K562 treated with DMSO at 1 percent for 12 hours (cell line): ENCODE measurements around the gene PMVK. TPM values are rescaled to one million over a fixed set of nuclear protein-coding genes. Genes with fewer than 3 reads are reported as not detected.

Experiments
- total RNA-seq: library from RNA; unstranded; fragments of 300-600 nt; gene quantifications from 2 replicates; pipeline ENCODE4 v1.2.3, GENCODE V29; 2022; ENCODE audit not compliant: insufficient read depth

The PMVK gene
- 12.9 and 20.3 TPM in 2 replicates for total RNA-seq

DNA sequence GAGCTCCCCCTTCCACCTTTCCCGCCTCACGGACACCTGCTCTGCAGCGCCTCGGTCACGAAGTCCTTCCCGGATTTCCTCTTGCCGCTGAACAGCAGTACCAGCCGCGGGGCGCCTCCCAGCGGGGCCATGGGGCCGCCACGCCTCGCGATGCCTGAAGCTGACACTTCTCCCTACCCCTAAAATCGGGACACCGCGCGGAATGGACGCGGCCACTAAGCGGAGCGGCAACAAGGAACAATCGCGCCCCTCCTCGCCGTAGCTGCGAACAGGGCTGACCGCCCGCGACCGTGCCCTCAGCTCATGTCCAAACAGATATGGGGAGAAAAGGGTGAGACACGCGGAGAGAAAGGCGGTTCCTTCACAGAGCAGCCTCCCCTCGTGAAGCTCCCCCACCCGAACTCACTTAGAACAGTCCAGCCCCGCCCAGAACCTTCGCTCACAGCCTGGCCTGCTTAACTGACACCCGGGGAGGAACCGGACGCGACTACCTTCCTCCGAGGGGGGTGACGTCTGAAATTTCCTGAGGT lies at the start of gene PMVK:
Gene PMVK (minus strand): TSS at position 165 of the 530 bp plus-strand sequence. CDS start 34 bp downstream, at position 131.

DNA sequence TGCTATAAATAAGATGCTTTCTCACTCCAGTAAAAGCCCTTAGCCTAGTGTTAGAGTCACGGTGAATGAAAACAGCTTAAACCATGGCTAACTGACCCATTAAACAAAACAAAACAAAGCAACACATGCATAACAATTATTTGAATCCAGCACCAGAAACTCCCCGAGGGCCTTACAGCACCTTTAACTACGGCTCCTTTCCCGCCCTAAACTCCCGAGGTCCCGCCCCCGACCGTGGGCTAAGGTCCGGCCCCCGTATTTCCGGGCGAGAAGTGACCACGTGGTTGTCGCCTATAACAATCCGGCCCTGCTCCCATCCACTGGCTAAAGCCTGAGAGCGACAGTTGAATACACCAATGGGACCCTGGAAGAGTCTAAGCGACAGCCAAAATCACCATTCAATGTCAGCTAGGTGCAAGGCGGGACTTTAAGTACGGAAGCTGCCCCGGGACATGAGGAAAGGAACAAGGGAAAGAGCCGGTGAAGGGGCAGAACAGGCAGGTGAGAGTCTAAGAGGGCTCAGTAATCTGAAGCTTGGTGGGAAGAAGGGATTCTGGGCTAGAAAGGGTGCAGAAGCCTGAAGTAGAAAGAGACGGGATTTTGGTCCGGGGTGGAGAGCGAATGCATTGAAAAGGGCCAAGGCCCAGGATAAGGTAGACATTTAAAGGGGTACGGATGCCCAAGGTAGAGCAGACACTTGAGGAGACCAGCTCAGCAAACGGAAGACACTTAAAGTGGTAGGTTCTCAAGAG lies 46.6 kb upstream of the PMVK start, which contains the start of gene FLAD1:
Gene FLAD1 (plus strand): TSS at position 448 of the 752 bp plus-strand sequence. CDS start 351 bp downstream, outside the sequence.

DNA sequence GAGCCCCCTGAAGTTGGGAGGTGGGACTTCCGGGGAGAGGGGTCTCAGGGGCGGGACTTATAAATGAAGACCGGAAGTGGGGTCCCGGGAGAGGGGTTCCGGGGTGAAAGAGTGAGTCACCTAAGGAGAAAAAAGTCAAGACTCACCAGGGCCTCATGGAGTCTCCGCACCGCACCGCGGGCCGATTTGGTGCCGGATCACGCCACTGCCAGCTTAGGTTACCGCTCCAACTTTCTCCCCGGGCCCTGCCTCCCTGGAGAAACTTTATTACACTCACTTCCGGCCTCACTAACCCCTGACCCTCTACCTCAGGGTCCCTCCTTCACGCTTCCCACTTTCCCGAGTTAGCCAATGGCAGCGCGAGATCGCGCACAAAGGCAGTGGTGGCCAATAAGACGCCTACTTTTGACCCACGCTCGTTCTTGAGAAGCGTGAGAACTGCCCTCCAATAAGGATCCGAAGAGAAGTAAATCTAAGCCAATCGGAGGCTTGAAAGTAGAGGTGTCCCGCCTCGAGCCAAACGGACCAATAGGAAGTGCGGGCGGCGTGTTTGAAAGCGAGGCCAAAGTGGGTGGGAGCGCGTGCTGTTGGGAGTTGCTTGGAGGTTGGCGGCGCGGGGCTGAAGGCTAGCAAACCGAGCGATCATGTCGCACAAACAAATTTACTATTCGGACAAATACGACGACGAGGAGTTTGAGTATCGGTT lies 37.7 kb upstream of the PMVK start, which contains the start of gene CKS1B:
Gene CKS1B (plus strand): TSS at position 580 of the 706 bp plus-strand sequence. CDS start 65 bp downstream, at position 645.

DNA sequence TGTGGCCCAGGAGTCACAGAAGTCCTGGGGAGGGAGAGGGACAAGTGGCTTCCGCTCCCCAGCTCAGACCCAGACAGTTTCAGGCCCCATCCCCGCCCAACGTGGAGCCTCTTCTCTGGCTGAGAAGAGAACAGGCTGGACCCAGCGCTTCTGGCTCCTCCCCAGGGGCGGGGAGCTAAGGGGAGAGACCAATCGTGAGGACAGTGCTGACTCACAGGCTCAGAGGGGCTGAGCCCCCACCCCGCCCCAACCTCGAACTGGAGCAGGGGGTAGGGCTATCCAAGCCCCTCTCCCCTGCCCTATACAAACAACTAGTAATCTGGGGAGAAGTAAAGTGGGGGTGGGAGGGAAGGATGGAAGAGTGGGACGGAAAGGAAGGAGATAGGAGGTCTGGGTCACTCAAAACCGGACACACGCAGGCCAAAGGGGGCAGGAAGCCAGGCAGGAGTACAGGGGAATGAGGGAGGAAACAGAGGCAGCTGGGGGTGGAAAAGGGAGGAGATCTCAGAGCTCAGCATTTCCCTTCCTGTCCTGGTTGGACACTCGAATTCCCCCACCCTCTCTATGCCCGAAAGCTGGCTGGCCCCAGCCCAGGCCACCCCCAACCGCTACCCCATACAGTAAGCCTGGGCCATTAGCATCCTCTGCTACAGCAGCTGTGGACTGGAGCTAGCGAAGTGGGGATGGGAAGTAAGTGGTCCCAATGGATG lies 34.3 kb upstream of the PMVK start, which contains the start of gene SHC1:
Gene SHC1 (minus strand): TSS at position 117 of the 710 bp plus-strand sequence. CDS start 221 bp downstream, outside the sequence.

DNA sequence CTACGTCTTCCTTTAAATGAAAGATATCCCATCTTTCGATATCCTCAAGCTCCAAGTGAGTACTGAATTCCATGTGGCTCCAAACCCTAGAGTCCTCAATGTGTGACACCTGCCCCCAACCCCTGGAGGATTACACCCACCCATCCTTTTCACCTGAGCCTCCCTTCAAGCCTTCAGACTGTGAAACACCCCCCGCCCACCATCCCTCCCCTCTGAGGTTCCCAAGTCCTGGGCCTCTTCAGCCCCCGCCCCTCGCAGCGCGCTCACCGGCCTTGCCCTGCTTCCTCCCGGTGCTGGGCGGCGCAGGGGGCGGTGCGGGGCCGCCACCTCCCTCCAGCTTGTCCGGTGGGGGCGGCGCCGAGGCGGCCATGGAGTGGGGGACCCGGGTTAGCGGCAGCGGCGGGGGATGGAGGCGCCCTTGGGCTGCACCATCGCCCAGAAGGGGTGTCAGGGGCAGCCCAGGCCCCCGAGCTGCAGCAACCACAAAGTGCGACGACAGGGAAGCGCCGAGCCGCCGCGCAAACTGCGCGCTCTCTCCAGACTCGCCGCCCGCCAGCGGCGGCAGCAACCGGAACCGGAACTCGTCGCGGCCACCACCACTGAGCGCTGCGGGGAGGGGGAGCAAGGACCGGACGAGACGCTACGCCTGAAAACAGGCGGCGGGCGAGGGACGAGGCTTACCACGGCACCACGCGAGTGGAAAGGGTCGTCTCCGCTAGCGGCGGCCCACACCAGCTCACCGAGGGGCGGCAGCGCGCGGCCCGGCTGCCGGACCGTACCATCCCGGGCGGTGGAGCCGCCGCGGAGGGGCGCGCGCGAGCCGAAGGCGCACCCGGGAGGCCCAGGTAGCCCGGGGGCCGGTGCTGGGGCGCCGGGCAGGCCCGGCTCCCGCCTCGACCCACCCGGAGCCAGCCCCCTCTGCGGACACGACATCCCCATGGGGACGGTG lies 25.0 kb upstream of the PMVK start, which contains the start of gene PYGO2:
Gene PYGO2 (minus strand): TSS at position 576 of the 949 bp plus-strand sequence. CDS start 206 bp downstream, at position 370.

DNA sequence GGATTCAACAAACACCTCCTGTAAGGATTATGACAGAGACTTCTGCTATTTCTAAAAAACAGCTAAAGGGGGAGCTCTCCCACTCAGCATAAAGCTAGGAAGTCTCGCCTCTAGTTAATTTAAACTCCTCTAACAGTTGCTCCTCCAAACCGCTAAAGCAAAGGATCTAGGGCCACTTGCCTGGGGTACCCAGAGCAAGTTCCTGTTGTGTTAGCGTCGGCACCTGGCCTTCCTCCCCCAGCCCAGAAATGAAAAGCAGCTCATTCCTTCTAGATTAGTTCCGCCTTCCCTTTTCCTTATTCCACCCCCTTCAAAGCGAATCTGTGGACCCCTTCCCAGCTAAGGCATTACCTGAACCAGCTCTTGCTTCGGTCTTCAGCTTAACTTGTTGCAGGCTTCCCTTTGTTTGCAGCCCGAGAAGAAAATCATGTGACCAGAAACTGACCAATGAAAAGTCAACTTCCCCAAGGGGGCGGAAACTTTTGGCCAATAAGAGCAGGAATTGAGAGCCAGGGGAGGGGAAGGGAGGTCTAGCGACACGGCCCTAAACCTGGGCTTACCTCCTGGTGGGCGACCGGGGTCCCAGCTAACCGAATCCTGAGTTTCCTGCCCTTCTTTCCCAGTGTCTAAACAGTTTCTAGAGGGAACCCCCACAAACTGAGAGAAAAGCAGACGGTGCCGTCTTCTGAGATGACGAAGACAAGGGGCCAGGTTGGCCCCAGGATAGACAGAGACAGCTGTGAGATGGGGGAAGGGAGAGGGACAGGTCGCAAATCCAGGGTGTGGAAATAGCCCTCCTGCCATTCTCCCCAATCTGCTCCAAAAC lies 19.4 kb upstream of the PMVK start, which contains the start of gene PBXIP1:
Gene PBXIP1 (minus strand): TSS at position 382 of the 826 bp plus-strand sequence. CDS start 2,378 bp downstream, outside the sequence.

Other genes with a start within 250 kb of the PMVK start
- not detected in 2 replicates for gene KCNN3, start 66.4 kb downstream of the PMVK start, total RNA-seq
- gene PBXIP1, start 19.4 kb upstream of the PMVK start, total RNA-seq = 15.6 and 22.5 TPM in 2 replicates
- gene PYGO2, start 25.1 kb upstream of the PMVK start, total RNA-seq = 29.6 and 51.5 TPM in 2 replicates
- 26.5 and 56.6 TPM in 2 replicates for gene SHC1, start 34.0 kb upstream of the PMVK start, total RNA-seq
- 450 and 472 TPM in 2 replicates for gene CKS1B, start 38.0 kb upstream of the PMVK start, total RNA-seq
- 39.5 and 45.7 TPM in 2 replicates for gene FLAD1, start 46.6 kb upstream of the PMVK start, total RNA-seq
- gene LENEP, start 56.9 kb upstream of the PMVK start, total RNA-seq = not detected in 2 replicates
- gene ZBTB7B, start 66.1 kb upstream of the PMVK start, total RNA-seq = 31.1 and 37.0 TPM in 2 replicates
- gene DCST2, start 97.1 kb upstream of the PMVK start, total RNA-seq = 0.99 and 2.2 TPM in 2 replicates
- not detected in 2 replicates for gene DCST1, start 97.1 kb upstream of the PMVK start, total RNA-seq
- 44.7 and 44.9 TPM in 2 replicates for gene ADAM15, start 114.6 kb upstream of the PMVK start, total RNA-seq
- 11.9 and 16.0 TPM in 2 replicates for gene EFNA4, start 127.0 kb upstream of the PMVK start, total RNA-seq
- gene EFNA3, start 142.1 kb upstream of the PMVK start, total RNA-seq = 5.3 and 6.7 TPM in 2 replicates
- gene EFNA1, start 191.2 kb upstream of the PMVK start, total RNA-seq = 3.9 and 5.4 TPM in 2 replicates
- gene SLC50A1, start 199.1 kb upstream of the PMVK start, total RNA-seq = 106 and 112 TPM in 2 replicates
- gene DPM3, start 203.8 kb upstream of the PMVK start, total RNA-seq = 98.9 and 177 TPM in 2 replicates
- 303 and 367 TPM in 2 replicates for gene KRTCAP2, start 236.6 kb upstream of the PMVK start, total RNA-seq
- gene TRIM46, start 237.1 kb upstream of the PMVK start, total RNA-seq = 0.26 TPM in 1 of 2 replicates, not detected in the other